ENCODE measurements around the gene RTP1. TPM values are rescaled to one million over a fixed set of nuclear protein-coding genes. Genes with fewer than 3 reads are reported as not detected.
A peak's percentile ranks its signal among the peaks of the same experiment; 100 is the strongest.

RTP1 gene
- total and polyA plus RNA-seq, 2 experiments from 2014 or later: 4.4 to 6.3 TPM

GRCh38 chr3:187166750-187167149 lies 30.5 kb upstream of the RTP1 start:
- peaks cover 10% of the 10 kb centered on the region; the same call in 2 of the 3 replicates for H3K36me3 Mint-ChIP-seq (ENCODE audit: low read depth)

More at GRCh38 chr3:187166750-187167149, 30.5 kb upstream of the RTP1 start:
- H3K27ac ChIP-seq (ENCODE audit: low read depth): peak overlapping the region; percentile 52
- TF ChIP-seq, protein P1, sequence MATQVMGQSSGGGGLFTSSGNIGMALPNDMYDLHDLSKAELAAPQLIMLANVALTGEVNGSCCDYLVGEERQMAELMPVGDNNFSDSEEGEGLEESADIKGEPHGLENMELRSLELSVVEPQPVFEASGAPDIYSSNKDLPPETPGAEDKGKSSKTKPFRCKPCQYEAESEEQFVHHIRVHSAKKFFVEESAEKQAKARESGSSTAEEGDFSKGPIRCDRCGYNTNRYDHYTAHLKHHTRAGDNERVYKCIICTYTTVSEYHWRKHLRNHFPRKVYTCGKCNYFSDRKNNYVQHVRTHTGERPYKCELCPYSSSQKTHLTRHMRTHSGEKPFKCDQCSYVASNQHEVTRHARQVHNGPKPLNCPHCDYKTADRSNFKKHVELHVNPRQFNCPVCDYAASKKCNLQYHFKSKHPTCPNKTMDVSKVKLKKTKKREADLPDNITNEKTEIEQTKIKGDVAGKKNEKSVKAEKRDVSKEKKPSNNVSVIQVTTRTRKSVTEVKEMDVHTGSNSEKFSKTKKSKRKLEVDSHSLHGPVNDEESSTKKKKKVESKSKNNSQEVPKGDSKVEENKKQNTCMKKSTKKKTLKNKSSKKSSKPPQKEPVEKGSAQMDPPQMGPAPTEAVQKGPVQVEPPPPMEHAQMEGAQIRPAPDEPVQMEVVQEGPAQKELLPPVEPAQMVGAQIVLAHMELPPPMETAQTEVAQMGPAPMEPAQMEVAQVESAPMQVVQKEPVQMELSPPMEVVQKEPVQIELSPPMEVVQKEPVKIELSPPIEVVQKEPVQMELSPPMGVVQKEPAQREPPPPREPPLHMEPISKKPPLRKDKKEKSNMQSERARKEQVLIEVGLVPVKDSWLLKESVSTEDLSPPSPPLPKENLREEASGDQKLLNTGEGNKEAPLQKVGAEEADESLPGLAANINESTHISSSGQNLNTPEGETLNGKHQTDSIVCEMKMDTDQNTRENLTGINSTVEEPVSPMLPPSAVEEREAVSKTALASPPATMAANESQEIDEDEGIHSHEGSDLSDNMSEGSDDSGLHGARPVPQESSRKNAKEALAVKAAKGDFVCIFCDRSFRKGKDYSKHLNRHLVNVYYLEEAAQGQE (IDR thresholded peaks at IDR 0.05; ENCODE audit: unreplicated experiment): no peak
- TF ChIP-seq ZNF331 (CRISPR knock-in tag; IDR thresholded peaks at IDR 0.05; ENCODE audit: low read depth): no peak
- TF ChIP-seq, protein P2, sequence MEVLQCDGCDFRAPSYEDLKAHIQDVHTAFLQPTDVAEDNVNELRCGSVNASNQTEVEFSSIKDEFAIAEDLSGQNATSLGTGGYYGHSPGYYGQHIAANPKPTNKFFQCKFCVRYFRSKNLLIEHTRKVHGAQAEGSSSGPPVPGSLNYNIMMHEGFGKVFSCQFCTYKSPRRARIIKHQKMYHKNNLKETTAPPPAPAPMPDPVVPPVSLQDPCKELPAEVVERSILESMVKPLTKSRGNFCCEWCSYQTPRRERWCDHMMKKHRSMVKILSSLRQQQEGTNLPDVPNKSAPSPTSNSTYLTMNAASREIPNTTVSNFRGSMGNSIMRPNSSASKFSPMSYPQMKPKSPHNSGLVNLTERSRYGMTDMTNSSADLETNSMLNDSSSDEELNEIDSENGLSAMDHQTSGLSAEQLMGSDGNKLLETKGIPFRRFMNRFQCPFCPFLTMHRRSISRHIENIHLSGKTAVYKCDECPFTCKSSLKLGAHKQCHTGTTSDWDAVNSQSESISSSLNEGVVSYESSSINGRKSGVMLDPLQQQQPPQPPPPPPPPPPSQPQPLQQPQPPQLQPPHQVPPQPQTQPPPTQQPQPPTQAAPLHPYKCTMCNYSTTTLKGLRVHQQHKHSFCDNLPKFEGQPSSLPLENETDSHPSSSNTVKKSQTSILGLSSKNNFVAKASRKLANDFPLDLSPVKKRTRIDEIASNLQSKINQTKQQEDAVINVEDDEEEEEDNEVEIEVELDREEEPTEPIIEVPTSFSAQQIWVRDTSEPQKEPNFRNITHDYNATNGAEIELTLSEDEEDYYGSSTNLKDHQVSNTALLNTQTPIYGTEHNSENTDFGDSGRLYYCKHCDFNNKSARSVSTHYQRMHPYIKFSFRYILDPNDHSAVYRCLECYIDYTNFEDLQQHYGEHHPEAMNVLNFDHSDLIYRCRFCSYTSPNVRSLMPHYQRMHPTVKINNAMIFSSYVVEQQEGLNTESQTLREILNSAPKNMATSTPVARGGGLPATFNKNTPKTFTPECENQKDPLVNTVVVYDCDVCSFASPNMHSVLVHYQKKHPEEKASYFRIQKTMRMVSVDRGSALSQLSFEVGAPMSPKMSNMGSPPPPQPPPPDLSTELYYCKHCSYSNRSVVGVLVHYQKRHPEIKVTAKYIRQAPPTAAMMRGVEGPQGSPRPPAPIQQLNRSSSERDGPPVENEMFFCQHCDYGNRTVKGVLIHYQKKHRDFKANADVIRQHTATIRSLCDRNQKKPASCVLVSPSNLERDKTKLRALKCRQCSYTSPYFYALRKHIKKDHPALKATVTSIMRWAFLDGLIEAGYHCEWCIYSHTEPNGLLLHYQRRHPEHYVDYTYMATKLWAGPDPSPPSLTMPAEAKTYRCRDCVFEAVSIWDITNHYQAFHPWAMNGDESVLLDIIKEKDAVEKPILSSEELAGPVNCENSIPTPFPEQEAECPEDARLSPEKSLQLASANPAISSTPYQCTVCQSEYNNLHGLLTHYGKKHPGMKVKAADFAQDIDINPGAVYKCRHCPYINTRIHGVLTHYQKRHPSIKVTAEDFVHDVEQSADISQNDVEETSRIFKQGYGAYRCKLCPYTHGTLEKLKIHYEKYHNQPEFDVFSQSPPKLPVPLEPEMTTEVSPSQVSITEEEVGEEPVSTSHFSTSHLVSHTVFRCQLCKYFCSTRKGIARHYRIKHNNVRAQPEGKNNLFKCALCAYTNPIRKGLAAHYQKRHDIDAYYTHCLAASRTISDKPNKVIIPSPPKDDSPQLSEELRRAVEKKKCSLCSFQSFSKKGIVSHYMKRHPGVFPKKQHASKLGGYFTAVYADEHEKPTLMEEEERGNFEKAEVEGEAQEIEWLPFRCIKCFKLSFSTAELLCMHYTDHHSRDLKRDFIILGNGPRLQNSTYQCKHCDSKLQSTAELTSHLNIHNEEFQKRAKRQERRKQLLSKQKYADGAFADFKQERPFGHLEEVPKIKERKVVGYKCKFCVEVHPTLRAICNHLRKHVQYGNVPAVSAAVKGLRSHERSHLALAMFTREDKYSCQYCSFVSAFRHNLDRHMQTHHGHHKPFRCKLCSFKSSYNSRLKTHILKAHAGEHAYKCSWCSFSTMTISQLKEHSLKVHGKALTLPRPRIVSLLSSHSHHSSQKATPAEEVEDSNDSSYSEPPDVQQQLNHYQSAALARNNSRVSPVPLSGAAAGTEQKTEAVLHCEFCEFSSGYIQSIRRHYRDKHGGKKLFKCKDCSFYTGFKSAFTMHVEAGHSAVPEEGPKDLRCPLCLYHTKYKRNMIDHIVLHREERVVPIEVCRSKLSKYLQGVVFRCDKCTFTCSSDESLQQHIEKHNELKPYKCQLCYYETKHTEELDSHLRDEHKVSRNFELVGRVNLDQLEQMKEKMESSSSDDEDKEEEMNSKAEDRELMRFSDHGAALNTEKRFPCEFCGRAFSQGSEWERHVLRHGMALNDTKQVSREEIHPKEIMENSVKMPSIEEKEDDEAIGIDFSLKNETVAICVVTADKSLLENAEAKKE (CRISPR knock-in tag; IDR thresholded peaks at IDR 0.05): no peak
- TF ChIP-seq CREB1 (CRISPR knock-in tag; IDR thresholded peaks at IDR 0.05; ENCODE audit: low read depth): no peak
- no peak for TF ChIP-seq JUNB (IDR thresholded peaks at IDR 0.05; ENCODE audit: unreplicated experiment)
- TF ChIP-seq ETS1 (IDR thresholded peaks at IDR 0.05): no peak
- TF ChIP-seq ZNF114 (CRISPR knock-in tag; IDR thresholded peaks at IDR 0.05): no peak
- no peak for TF ChIP-seq NANOG (IDR thresholded peaks at IDR 0.05; ENCODE audit: borderline replicate concordance)
- peaks cover 2% of the 10 kb centered on the region for H3K27me3 Mint-ChIP-seq (ENCODE audit: insufficient read depth, low read depth, poor library complexity)
- H3F3A ChIP-seq (replicated peaks; ENCODE audit: low read depth): peaks cover 18% of the 10 kb centered on the region
- H3K36me3 ChIP-seq (ENCODE audit: insufficient read depth): peaks cover 5% of the 10 kb centered on the region
- H3K4me3 Mint-ChIP-seq: no peak overlapping the region
- no peak overlapping the region; the same call in 1 of the 2 replicates for H3K4me2 ChIP-seq
- H3K9me3 Mint-ChIP-seq: peaks cover 3% of the 10 kb centered on the region; the same call in 1 of the 3 replicates
- H3K9me2 ChIP-seq (ENCODE audit: insufficient read depth): no peaks in the 10 kb centered on the region
- no peak for DNase-seq (ENCODE audit: low spot score)
- peaks cover 26% of the 10 kb centered on the region for H3K4me1 Mint-ChIP-seq
- H3K4me1 ChIP-seq (ENCODE audit: insufficient read depth): peaks cover 40% of the 10 kb centered on the region
- H2AFZ ChIP-seq: no peak overlapping the region
- H3K4me3 ChIP-seq: no peak overlapping the region
- H3K27ac Mint-ChIP-seq: no peak overlapping the region
- peaks cover 10% of the 10 kb centered on the region for H3K79me2 ChIP-seq (replicated peaks; ENCODE audit: insufficient read depth)
- H4K20me1 ChIP-seq (replicated peaks; ENCODE audit: insufficient read depth): 0 out of 2 replicates have a peak, but pooled peaks cover 5% of the 10 kb centered on the region
- H3K27me3 ChIP-seq (ENCODE audit: insufficient read depth): no peaks in the 10 kb centered on the region
- no peak for ATAC-seq
